GM10847 (cell line): ENCODE results near the gene TTC23.

Source experiments
- POLR2A ChIP-seq: IDR thresholded peaks from 2 replicates; pipeline ENCODE4 v1.6.1; 2011; ENCODE audit not compliant: insufficient read length; ENCODE audit errors: extremely low read depth

The TTC23 gene

GRCh38 chr15:99143655-99144610 lies 105.4 kb downstream of the TTC23 start:
- TF ChIP-seq POLR2A: no peak

DNA sequence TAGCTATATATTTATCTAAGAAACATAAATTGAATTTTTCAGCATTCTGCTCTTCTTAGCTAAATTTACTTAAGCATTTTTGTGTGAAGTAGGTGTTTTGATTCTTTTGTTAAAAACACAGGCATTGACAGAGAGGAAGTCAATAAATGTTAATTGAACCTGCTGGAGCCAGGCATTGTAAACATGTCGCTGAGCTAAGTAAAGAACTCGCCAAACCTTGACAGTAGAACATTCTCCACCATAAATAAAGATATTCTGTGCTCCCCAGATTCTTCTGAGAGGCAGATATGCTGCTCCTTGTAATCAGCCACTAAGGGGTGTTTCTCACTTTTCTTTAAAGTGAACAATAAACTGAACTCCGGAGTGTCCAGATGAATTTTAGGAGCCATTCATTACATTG lies 106.1 kb downstream of the TTC23 start:
- no peak for TF ChIP-seq POLR2A

DNA sequence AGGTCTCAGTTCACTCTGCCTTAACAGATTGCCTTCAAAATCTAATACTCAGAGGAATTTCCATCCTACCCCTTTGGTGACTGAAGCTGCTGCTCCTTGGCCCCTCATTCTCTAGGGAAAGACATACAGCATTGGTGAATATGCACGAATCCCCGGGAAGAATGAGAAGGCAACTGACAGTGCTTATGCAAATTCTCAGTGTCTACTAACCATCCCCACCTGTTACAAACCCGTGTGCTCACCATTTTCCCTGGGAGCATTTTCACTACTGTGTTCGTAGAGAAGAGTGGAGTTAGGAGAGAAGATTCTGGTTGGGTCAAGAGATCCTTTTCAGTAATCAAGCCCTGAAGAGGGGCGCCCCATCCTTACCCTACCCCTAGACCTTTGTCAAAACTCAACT lies 106.8 kb downstream of the TTC23 start:
- no peak for TF ChIP-seq POLR2A

DNA sequence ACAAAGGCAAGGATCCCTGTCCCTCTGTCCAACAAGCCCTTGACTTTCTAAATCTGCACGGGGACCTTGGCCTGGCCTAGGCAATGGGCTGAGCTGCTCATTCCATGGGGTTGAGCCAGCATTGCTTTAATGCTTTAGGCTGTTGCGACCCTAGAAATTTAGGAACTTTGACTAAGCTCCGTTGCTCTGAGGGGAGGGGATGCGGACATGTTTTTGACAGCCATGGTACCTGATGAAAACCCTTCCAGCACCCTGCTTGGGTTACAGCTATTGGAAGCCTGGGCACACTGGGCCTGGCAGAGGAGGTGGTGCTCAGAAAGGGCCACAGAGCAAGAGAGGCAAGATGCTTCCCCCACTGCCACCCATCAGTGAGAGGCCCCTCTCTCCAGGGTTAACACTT lies 107.4 kb downstream of the TTC23 start:
- TF ChIP-seq POLR2A: no peak

DNA sequence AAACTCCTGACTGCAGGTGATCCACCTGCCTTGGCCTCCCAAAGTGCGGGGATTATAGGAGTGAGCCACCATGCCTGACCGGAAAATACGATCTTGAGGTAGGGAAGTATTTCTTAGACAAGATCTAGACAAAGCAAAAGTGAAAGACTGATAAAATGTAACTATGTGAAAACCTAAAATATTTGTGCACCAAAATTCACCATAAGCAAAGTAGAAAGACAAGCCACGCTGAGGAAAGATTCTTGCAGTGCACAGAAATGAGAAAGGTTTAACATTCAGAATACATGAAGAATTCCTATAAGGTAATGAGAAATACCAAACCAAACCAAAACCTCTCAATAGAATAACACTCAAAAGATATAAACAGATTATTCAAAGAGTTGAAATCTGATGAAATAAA lies 108.8 kb downstream of the TTC23 start:
- no peak for TF ChIP-seq POLR2A

GRCh38 chr15:99139276-99139675 lies 110.1 kb downstream of the TTC23 start:
- no peak for TF ChIP-seq POLR2A

DNA sequence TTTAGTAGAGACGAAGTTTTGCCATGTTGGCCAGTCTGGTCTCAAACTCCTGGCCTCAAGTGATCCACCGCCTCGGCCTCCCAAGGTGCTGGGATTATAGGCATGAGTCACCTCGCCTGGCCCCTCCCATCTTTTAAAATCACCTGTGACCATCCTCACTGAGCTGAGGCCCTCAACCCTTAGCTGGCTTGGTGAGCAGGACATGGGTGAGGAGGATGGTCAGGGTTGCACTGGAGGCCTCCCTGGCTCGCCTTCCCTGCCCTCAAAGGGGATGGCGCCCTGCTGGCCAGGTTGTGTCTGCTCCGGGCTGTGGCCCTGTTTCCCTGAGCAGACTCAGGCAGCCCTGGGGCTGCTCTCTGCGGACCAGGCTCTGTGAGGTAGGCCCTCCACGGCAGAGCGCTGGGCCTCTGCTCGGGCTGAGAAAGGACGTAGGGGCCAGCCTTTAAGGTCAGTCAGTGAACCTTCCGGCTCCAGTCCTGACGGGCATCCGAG lies 110.8 kb downstream of the TTC23 start:
- TF ChIP-seq POLR2A: no peak

DNA sequence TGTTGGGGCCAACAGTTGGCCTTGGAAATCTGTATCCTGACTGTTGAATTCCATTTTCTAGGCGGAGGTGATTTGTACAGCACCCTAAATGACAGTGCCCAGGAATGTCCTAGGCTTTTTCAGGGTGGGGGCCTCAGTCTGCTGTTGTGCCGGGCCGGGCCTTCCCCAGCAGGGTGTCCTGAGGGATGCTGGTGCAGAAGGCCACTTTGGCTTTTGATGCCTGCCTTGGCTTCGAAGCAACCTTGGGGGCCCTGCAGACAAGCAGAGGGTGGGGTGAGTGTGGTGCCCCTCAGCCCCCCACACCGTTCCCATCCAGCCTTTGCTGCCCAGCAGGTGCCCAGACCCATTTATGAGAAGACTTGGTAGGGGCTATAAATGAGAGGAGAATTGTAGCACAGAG lies 111.5 kb downstream of the TTC23 start:
- TF ChIP-seq POLR2A: no peak

- TF ChIP-seq POLR2A: no peak
These were observed 112.3 kb downstream of the TTC23 start for GRCh38 chr15:99137111-99137546.

- TF ChIP-seq POLR2A: no peak
These were observed 114.2 kb downstream of the TTC23 start for GRCh38 chr15:99135194-99135593.

DNA sequence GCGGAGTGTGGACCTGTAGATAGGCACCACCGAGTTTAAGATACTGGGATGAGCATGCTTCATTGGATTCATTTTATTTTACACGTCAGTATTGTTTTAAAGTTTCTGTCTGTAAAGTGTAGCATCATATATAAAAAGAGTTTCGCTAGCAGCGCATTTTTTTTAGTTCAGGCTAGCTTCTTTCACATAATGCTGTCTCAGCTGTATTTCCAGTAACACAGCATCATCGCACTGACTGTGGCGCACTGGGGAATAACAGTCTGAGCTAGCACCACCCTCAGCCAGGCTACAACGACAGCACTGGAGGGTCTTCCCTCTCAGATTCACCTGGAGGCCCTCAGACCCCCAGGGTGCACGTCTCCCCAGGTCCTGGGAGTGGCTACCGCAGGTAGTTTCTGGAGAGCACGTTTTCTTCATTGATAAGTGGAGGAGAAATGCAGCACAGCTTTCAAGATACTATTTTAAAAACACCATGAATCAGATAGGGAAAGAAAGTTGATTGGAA lies 115.0 kb downstream of the TTC23 start:
- no peak for TF ChIP-seq POLR2A

DNA sequence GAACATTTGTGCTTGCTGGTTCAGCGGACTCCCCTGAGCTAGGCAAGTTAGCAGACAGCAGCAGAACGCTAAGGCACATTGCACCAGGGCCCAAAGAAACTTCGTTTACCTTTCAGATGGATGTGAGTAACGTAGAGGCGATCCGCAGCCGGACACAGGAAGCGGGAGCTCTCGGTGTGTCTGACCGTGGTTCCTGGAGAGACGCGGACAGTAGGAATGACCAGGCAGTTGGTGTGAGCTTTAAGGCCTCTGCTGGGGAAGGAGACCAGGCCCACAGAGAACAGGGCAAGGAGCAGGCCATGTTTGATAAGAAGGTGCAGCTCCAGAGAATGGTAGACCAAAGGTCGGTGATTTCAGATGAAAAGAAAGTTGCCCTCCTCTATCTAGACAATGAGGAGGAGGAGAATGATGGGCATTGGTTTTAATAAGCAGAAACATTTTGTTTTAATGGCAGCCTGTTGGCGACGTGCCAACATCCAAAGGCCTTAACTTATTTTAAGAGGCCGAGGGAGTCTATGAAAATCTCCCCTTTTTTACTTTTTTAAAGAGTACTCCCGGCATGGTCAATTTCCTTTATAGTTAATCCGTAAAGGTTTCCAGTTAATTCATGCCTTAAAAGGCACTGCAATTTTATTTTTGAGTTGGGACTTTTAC lies 116.6 kb downstream of the TTC23 start:
- no peak for TF ChIP-seq POLR2A

DNA sequence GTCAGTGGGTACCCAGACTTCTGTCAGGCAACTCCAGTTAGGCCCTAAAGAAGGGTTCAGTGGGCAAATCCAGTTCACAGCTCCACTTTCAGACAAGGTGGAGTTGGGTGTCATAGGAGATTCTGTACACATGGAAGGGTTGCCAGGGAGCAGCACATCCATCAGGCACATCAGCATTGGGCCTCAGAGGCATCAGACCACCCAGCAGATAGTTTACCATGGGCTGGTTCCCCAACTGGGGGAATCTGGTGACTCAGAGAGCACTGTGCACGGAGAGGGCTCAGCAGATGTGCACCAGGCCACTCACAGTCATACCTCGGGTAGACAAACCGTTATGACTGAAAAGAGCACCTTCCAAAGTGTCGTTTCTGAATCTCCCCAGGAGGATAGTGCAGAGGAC lies 117.3 kb downstream of the TTC23 start:
- no peak for TF ChIP-seq POLR2A

DNA sequence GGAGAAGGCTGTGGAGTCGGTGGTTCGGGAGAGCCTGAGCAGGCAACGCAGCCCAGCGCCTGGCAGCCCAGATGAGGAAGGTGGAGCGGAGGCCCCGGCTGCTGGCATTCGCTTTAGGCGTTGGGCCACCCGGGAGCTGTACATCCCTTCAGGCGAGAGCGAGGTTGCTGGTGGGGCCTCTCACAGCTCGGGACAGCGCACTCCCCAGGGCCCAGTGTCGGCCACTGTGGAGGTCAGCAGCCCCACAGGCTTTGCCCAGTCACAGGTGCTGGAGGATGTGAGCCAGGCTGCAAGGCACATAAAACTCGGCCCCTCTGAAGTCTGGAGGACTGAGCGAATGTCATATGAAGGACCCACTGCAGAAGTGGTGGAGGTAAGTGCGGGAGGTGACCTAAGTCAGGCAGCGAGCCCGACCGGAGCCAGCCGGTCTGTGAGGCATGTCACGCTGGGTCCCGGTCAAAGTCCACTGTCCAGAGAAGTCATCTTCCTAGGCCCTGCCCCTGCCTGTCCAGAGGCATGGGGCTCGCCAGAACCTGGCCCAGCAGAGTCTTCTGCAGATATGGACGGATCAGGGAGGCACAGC lies 117.8 kb downstream of the TTC23 start:
- TF ChIP-seq POLR2A: no peak

GRCh38 chr15:99130765-99131440 lies 118.5 kb downstream of the TTC23 start:
- no peak for TF ChIP-seq POLR2A
